GM12865 (cell line): ENCODE data around the gene FLOT1.
"Not testable (repeated sequence)": the region's sequence is repeated elsewhere in the genome, so short reads cannot be mapped to it uniquely, and the experiment has no call there.

Experiments used
- DNase-seq: peaks from one replicate; pipeline ENCODE4 v3.0.0; 2010; ENCODE audit warnings: low read depth
- H3K4me3 ChIP-seq: 2 replicates; pipeline ENCODE4 v1.5.1; 2011; ENCODE audit warnings: mild to moderate bottlenecking, low read depth, low read length, control low read depth
- TF ChIP-seq, protein P1 (sequence below): IDR thresholded peaks from 2 replicates; pipeline ENCODE4 v1.5.1; 2011; ENCODE audit warnings: low read length, control low read depth, low read depth, inconsistent platforms; ENCODE audit not compliant: insufficient read depth; ENCODE audit errors: missing control alignments

FLOT1 gene

DNA sequence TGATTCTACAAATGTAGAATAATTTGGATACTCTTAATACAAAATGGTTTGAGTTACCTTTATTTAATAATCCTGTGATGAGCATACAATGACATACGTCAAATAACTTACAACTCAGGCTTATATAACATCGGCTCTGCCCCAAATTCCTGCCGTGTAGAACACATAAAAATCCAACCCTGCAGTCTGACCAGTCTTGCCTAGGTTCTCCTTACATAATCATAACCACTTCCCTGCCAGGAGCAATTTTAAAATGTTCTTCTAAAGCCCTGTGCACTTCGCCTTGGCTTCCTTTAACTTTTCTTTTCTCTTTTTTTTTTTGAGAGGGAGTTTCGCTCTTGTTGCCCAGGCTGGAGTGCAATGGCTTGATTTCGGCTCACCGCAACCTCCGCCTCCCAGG is 18.1 kb upstream of the FLOT1 start:
- TF ChIP-seq, protein P1, sequence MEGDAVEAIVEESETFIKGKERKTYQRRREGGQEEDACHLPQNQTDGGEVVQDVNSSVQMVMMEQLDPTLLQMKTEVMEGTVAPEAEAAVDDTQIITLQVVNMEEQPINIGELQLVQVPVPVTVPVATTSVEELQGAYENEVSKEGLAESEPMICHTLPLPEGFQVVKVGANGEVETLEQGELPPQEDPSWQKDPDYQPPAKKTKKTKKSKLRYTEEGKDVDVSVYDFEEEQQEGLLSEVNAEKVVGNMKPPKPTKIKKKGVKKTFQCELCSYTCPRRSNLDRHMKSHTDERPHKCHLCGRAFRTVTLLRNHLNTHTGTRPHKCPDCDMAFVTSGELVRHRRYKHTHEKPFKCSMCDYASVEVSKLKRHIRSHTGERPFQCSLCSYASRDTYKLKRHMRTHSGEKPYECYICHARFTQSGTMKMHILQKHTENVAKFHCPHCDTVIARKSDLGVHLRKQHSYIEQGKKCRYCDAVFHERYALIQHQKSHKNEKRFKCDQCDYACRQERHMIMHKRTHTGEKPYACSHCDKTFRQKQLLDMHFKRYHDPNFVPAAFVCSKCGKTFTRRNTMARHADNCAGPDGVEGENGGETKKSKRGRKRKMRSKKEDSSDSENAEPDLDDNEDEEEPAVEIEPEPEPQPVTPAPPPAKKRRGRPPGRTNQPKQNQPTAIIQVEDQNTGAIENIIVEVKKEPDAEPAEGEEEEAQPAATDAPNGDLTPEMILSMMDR: no peak
- no peak overlapping the region for H3K4me3 ChIP-seq
- DNase-seq: no peak

DNA sequence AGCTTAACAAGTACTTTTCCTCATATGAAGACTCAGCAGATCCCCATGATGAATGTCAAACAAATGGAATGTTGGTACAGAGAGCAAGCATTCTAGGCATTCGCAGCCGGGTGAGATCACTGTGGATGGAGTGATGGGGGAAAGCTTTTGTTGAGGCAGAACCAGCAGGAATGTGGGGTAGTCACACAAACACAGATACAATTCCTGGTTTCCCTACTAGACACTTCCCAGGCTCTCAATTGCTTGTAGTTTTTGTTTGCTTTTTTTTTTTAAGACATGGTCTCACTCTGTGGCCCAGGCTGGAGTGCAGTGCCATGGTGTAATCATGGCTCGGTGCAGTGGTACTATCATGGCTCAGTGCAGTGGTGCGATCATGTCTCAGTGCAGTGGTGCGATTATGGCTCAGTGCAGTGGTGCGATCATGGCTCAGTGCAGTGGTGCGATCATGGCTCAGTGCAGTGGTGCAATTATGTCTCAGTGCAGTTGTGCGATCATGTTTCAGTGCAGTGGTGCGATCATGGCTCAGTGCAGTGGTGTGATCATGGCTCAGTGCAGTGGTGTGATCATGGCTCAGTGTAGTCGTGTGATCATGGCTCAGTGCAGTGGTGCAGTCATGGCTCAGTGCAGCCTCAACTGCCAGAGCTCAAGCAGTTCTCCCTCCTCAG is 17.2 kb upstream of the FLOT1 start:
- peak; percentile 42 for DNase-seq
- TF ChIP-seq, protein P1: no peak
- no peak overlapping the region for H3K4me3 ChIP-seq

DNA sequence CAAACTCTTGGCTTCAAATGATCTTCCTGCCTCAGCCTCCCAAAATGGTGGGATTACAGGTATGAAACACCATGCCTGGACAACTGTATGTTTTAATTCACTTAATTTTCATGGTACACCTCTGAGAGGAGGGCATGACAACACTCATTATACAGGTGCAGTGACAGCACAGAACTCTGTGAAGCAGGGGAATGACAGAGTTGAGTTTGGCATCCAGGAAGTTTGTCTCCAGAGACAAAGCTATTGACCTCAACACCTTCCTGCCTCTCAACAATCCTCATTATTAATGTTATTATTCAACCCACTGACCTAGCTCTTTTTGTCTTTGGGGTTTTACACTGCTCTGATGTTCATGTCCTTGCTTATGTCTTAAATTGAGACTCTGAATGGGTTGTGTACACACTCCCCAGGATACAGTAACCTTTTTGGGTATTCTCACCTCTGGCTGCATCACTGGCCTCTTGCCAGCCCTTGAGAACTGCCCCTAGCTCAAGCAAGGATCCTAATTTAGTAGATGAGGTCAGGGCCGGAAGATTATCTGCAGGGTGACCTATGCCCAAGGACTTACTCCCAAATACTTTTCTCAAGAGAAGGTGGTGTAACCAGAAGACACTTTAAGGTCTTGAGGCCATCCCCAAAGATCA is 14.9 kb upstream of the FLOT1 start:
- TF ChIP-seq, protein P1: no peak
- H3K4me3 ChIP-seq: no peak overlapping the region
- peak; percentile 79 for DNase-seq

DNA sequence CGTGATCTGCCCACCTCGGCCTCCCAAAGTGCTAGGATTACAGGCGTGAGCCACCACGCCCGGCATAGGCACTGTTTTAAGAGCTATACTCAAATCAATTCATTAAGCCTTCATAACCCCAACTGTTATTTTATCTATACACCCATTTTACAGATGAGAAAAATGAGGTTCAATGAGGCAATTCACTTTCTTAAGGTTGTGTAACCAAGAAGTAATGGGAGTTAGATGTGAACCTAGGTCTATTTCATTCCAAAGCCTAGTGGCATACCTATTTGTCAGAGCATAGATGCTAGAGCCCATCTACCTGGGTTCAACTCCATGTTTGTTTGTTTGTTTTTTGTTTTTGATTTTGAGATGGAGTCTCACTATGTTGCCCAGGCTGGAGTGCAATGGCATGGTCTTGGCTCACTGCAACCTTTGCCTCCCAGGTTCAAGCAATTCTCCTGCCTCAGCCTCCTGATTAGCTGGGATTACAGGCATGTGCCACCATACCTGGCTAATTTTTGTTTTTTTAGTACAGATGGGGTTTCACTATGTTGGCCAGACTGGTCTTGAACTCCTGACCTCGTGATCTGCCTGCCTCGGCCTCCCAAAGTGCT is 14.0 kb upstream of the FLOT1 start:
- DNase-seq, H3K4me3 ChIP-seq: not testable (repeated sequence)

DNA sequence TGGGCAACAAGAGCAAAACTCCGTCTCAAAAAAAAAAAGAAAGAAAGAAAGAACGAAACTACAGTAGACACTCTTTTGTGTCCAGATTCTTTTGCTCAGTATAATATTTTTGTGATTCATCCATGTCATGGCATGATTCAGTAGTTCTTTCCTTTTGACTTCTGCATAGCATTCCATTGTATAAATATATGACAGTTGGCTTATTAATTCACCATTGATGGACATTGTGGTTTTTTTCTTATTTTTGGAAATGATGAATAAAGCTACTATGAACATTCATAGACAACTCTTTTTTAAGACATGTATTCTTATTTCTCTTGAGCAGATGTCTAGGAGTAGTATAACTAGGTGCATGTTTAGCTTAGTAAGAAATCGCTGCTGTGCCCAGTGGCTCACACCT is 12.1 kb upstream of the FLOT1 start:
- TF ChIP-seq, protein P1: no peak
- no peak overlapping the region for H3K4me3 ChIP-seq
- DNase-seq: no peak

DNA sequence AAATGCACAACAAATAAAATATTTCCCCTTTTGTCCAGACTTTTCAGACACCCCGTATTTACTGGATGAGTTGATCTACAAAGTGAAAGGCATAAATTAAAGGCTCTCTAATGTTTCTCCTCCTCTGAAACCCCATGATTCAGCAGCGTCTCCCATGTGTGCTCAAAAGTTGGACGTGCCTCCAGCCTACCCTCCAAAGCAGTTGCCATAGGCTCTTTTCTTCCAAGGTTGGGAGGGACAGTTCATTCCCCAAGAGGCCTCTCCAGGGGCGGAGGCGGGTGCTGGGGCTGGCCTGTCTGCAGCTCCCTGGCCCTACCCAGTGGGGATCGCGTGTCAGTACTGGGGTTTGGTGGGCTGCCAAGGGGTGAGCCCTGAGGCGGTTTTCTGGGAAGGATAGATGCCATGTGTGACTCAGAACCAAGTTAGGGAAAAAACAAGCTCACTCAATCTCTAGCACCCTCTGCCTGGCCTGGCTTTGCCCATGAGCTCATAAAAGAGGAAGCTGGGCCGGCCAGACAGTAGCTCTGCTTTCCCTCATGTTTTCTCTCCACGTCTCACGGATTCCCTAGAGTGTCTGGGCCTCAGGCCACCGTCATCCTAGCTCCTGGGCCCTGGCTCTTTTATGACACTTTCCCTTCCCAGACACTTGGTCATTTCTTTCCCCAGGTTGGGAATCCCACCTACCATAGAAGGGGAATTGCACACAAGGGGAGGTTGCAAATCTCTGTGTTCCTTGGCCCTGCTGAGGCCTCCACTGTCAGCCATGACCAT is 9.9 kb upstream of the FLOT1 start:
- H3K4me3 ChIP-seq: no peak overlapping the region
- DNase-seq: no peak
- TF ChIP-seq, protein P1: no peak

DNA sequence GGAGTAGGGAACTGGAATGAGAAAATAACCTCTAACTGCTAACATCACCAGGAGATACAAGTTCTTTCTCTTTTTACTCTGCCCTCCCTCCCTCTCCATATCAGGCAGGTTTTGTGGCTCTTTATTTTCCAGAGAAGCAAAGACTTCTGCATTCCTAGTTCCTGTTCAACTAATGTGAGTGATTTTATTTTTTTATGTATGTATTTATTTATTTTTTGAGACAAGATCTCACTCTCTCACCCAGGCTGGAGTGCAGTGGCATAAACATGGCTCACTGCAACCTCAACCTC is 7.8 kb upstream of the FLOT1 start:
- DNase-seq: no peak
- TF ChIP-seq, protein P1: no peak
- no peak overlapping the region for H3K4me3 ChIP-seq
